Suppressor macrophage treated with lipopolysaccharide for 4 hours (primary cell): ENCODE data around the gene PRKCE.
"Not testable (repeated sequence)": the region's sequence is repeated elsewhere in the genome, so short reads cannot be mapped to it uniquely, and the experiment has no call there.

Source experiments
- DNase-seq: peaks from one replicate; pipeline ENCODE4 v3.0.0-alpha.2; 2020

PRKCE gene

DNA sequence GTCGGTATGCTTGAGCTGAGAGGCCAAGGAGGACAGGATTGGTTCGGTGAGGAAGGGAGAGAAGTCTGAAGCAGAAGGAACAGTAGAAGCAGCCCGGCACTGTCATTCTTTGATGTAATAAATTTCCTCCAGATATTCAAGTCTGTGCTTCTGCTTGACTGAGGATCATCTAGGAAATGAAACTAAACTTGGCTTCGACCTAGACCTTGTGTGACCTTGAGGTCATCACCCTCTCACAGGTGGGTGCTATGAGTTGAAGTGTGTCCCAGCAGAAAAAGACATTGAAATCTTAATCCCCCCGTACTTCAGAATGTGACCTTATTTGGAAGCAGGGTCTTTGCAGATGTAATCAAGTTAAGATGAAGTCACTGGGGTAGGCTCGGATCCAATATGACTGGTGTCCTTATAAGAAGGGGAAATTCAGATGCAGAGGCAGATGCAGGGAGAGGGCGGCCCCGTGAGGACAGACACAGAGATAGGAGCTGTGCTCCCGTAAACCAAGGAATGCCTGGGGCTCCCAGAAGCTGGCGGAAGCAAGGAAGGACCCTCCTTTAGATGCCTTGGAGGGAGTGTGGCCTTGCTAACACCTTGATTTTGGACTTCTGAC is 49.0 kb downstream of the PRKCE start:
- DNase-seq, result peak; percentile 34

DNA sequence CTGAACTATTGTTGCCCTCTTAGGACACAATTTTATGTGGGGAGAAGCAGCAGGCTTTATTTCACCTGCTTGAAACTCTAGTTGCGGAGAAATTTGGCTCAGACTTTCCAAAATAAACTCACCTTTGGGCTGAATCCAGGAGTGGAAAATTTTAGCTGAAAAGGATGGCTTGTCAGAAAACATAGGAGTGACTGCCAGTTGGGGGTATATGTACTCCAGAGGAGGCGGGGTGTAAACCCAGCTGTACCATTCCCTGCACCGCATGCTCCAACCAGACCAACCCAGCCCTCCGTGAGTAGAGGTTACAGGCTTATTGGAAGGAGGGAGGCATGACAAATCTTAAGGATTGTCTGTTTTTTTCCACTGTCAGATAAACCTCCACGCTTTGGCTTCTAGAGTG is 53.8 kb downstream of the PRKCE start:
- DNase-seq, result no peak

DNA sequence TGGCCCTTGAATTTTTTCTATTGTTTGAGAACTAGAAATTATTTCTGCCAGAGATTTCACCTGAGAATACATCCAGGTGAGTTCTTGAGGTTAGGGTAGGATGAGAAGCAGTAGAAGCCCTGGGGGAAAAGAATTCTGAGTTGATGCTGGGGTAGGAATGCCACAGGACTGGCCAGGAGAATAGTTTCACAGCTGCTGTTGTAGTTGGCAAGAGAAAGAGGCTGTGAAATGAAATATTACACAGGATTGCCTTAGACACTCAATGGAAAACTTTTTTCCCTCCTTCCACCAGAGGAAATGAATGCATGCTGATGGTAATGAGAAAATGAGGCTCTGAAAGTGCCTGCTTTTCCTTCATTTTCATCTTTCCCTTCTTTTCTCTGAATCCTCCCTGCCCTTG is 54.6 kb downstream of the PRKCE start:
- DNase-seq, result no peak

DNA sequence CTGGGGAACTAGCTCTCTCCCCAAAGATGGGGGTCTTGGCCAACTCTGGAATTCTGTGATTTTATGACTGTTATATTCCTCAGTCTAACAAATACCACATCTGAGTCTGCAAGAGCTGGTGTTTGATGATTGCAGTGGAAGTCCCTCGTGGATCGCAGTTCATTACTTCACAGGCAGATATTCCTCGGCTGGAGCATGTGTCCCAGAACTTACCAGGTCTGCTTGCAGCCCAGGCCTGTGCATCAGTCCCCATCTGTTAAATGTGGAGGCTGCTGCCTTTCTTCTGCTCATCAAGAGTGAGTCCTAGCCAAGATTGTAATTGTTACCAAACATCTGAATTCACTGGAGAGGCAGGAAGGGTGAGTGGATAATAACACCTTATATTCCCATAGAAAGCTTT is 55.5 kb downstream of the PRKCE start:
- no peak for DNase-seq

DNA sequence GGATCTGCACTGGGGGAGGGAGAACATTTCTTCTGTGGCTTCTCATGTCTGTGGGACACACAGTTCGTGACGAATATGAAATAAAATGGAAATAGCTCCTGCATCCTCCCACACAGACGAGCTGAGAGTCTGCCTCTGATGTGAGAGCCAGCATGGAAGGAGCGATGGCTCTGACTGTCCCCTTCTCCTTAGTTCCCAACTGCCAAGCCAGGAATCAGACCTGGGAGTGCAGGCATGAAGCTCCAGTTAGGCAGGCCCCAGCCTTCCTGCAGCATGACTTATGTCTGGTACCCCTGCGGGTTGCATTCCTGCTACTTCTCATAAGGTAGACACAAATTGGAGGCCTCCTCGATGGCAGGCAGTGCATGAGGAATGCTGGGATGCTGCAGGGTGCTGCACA is 56.2 kb downstream of the PRKCE start:
- no peak for DNase-seq

DNA sequence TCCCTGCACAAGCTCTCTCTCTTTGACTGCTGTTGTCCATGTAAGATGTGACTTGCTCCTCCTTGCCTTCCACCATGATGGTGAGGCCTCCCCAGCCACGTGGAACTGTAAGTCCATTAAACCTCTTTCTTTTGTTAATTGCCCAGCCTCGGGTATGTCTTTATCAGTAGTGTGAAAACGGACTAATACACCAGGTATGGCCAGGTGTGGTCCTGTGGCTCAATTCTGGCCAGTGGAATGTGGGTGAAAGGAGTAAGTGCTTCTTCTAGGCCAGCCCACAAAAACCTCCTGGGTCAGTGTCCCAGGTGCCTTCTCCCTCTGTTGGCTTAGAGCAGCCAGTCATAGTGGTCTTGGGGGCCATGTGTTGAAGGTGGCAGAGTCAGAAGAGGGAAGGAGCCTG is 57.0 kb downstream of the PRKCE start:
- DNase-seq, result no peak

DNA sequence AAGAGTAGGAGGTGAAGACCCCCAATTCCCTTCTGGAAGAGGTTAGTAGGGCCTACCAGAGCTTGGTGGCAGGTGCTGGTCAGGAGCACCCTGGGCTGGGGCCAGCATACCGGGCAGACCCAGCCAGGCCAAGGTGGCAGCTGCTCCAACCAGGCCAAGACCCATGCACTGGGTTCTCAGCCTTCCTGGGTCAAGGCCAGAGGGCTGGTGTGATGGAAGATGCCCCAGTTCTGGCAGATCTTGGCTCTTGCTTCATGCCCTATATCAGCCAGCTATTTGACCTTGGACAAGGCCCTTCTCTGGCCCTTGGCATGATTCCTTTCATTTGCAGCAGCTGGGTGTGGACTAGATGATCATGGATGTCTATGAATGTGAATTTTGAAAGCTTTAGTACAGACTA is 57.7 kb downstream of the PRKCE start:
- no peak for DNase-seq

DNA sequence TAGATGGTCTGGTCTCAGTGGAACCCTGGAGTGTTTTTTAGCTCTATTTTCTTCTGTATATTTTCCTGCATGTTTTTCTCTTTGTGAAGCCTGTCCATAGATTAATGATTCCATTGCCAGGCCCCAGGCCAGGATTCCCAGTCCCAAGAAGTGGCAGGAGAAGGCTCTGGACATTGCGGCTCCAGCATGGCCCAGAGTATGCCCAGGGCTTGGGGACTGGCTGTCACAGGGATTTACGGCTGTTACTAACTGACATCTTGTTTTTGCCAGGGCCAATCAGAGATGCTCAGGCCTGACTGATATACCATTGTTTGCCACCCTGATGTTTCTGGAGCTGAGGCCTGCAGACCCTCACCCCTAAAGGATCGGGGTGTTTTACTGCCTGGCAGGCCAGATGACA is 59.0 kb downstream of the PRKCE start:
- DNase-seq, result no peak

DNA sequence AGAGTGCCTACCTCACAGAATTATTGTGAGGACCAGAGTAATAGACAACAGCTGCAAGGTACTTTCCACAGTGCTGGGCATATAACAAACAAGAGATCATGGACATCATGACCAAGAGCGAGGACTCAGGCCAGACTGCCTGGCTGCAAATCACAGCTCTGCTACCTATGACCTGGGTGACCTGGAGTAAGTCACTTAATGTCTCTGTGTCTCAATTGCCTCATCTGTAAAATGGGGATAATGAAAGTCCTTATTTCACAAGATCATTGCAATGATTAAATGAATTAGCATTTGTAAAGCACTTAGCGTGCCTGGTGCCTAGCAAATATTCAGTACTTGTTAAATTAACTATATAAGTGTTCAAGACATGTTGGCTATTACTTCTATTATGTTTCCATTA is 59.7 kb downstream of the PRKCE start:
- DNase-seq, result no peak

DNA sequence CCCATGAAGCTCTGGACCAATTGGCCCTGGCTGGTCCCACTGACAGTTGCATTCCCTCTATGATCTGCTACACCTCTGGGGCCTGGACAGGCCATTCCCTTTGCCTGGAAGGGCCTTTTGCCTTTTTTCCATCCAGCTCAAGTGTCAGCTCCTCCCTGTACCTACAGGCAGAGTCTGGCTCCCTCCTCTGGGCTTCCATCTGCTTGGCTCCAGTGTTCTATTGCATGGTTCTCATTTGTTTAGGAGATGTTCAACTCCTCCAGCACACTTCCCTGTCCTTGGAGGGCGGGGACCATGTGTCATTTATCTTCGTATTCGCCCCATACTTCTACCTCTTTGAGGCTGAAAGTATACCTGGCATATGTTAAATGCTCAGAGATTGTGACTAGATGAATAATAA is 61.1 kb downstream of the PRKCE start:
- DNase-seq, result no peak

DNA sequence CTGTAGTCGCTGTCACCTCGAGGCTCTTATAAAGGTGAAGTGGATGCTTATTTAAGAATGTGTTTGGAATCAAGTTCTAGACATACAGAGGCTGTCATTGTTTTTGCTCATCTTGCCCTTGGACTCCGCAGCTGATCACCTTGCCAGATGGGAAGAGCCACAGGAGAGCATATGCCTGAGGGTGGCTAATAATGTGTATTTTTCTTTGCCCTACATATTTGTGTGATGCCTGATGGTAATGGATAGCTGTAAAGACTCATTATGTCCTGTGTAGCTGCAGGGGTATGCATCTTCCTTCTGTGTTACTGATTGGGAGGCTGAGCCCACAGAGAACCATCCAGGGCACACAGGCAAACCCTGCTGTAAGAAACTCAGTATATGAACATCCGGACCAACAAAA is 61.7 kb downstream of the PRKCE start:
- no peak for DNase-seq

DNA sequence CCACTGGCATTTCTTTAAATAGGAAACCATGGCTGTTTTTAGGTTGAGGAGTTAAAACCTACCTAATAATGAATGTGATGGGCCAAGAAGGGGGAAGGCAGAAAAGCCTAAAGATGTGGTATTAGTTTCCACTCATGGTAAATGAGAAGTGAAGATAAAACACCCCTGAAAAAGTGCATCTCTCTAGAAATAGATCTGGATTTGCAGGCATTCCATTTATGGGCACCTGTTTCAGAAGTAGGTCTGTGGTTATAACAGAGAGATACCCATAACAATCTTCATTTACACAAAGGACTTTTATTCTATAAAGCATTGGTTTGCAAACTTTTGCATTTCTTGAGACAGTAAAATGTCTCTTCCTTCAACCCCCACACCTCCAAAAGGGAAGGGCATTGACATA is 62.1 kb downstream of the PRKCE start:
- DNase-seq, result no peak

DNA sequence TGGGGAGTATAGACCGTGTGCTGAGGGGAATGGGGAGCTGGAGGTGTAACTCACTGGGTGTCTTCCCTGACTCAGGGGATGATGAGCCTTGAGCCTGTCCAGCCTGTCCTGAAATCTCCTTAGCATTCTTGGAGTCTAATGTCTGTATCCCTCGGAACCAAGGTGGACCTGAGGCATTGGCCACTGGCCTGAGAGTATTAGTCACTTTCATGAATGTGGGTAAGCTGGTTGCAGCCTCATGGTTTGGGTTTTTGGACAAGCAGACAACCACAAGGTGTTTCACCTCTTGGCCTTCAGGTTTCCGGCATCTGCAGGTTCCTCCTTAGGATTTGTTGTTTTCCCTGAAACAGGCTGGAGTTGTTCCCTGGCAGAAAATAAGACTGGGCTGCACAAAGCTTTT is 63.2 kb downstream of the PRKCE start:
- no peak for DNase-seq

DNA sequence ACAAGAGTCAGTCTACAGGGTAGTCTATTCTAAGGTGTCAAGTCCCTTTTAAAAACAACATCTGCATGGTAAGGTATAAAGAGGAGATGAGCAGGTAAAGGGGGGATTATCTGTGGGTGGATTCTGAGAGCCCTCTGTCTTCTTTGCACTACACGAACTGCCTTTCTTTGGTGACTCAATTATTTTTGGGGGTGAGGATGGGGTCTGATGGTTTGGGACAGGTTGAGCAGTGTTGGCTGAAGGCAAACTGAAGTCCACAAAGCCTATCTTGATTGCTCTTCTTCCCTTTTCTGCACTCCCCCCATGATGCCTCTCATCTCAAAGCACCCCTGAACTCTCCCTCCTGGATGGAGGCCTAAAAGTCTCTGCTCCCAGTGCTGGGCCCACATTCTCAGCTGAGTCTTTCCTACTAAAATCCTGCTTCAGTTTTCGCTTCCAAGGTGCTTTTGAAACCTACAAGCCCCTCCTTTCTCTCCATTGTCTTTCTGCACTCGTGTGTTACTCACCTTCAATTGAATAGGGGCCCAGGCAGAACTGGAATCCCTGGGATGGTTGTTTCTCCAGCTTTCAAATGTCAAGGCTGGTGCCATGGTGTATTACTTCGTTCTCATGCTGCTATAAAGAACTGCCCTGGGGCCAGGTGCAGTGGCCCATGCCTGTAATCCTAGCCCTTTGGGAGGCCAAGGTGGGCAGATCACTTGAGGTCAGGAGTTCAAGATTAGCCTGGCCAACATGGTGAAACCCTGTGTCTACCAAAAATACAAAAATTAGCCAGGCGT is 64.3 kb downstream of the PRKCE start:
- no peak for DNase-seq

DNA sequence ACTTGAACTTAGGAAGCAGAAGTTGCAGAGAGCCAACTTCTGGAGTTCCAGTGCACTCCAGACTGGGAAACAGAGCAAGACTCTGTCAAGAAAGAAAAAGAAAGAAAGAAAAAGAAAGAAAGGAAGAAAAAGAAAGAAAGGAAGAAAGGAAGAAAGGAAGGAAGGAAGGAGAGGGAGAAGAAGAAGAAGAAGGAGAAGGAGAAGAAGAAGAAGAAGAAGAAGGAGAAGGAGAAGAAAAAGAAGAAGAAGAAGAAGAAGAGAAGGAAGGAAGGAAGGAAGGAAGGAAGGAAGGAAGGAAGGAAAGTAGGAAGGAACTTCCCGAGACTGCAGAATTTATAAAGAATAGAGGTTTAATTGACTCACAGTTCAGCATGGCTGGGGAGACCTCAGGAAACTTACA is 65.0 kb downstream of the PRKCE start:
- DNase-seq, result not testable (repeated sequence)

DNA sequence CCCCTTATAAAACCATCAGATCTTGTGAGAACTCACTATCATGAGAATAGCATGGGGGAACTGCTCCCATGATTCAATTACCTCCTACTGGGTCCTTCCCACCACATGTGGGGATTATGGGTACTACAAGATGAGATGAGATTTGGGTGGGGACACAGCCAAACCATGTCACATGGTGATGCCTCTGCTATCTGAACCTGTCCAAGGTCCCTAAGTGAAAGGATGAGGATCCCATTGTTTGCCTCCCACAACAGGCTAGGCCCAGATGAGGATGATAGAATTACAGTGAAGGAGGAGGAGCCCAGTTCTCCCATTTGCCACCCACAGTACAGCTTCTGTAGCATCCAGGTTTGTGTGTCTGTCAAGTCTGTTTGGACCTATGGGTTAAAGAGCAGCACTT is 65.4 kb downstream of the PRKCE start:
- no peak for DNase-seq

DNA sequence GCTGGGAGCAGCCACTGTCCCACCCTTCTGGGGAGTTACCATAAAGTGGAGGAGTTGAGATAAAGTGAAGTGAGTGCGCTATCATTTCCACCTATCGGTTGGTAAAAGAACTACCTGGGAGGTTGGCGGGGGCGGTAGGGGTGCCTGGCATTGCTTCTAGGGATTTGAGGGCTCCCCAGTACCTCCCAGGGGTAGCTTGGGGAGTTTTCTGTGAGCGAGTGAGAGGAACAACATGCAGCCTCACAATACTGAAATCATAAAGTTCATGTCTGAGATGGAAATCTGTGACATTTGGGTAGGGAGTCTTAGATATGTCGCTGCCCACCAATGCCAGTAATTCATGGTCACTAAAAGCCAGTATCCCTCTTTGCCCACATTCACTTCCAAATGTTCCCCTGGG is 68.7 kb downstream of the PRKCE start:
- no peak for DNase-seq

DNA sequence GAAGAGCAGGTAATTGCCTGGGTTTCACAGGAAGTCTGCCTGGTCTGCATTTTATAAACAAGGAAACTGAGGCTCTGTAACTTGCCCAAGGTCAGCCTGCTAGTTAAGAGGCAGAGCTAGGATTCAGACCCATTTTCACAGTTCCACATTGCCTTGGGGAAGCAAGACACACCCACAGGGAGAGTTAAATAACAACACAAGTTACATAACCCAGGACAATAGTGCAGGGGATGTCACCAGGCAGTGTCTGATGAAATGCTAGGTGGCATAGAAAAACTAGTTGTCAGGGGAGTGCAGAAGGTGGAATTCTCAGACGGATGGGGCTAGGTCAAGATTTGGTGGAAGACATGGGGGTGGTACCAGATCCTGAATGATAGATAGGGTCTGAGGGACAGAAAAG is 69.7 kb downstream of the PRKCE start:
- DNase-seq, result peak; percentile 38

DNA sequence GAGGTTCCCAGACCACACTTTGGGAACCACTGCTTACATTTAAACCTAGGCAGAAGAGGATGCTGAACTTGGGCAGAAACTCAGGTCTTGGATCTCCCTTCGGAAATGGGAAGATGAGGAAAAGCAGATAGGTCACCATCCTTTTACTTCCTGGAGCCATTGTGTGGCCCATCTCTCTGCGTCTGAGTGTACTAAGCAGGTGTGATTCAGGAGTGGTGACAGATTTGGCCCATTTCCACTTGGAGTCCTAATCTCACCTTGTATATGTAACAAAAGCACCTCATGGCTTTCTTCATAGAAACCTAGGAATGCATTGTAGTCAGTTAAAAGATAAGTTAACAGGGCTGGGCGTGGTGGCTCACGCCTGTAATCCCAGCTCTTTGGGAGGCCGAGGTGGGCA is 71.0 kb downstream of the PRKCE start:
- no peak for DNase-seq

DNA sequence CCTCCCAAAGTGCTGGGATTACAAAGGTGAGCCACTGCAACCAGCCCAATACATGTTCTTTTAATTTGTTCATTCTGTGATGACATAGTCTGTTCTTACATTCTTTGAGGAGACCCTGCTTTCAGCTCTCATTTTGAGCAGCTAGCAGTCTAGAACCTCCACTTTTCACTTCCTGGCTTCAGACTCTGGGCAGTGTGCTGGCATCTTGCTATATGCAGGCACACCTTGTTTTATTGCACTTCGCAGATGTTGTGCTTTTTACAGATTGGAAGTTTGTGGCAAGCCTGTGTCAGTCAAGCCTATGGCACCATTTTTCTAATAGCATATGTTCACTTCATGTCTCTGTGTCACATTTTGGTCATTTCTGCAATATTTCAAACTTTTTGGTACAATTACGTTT is 72.4 kb downstream of the PRKCE start:
- DNase-seq, result no peak

DNA sequence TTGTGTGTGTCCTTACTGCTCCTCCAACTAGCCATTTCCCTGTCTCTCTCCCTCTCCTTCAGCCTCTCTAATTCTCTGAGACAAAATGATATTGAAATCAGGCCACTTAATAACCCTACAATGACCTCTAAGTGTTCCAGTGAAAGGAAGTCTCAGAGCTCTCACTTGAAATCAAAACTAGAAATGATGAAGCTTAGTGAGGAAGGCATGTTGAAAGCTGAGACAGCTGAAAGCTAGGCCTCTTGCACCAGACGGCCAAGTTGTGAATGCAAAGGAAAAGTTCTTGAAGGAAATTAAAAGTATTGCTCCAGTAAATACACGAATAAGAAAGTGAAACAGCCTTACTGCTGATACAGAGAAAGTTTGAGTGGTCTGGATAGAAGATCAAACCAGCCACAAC is 72.9 kb downstream of the PRKCE start:
- peak; percentile 79 for DNase-seq

DNA sequence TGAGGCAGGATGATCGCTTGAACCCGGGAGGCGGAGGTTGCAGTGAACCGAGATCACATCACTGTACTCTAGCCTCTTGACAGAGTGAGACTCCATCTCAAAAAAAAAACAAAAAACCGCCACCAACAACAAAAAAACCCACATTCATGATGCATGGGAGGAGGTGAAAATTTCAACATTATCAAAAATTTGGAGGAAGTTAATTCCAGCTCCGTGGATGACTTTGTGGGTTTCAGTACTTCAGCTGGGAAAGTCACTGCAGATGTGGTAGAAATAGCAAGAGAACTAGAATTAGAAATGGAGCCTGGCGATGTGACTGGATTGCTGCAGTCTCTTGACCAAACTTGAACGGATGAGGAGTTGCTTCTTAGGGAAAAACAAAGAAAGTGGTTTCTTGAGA is 74.3 kb downstream of the PRKCE start:
- peak; percentile 72 for DNase-seq

DNA sequence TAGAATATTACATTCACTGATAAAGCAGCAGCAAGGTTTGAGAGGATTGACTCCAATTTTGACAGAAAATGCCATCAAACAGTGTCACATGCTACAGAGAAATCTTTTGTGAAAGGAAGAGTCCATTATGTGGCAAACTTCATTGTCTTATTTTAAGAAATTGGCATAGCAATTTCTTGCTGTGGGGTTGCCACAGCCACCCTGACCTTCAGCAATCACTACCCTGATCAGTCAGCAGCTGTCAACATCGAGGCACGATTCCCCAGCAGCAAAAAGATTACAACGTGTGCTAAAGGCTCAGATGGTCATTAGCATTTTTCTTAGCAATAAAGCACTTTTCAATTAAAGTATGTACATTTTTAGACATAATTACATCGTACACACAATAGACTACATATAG is 74.7 kb downstream of the PRKCE start:
- DNase-seq, result peak; percentile 51

DNA sequence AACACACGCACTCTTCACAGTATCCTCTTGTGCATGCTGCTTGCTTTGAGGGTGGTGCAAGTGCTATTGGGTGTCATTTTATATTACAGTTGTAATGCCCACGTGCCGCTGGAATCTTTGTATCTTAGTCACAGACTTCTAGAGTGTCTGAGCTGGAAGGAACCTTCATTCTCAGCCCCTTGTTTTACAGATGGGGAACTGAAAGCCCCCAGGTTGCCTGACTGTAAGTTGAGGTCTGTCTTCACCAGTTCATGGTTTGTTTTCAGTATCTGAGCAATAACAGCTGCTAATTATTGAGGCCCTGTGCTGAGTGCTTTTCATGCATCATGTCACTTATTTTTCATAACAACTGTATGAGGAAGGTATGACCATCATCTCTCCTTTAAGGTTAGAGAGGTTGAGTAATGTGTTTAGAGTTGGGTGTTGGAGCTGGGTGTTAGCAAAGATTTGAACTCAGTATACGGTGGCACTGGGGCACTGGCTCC is 77.0 kb downstream of the PRKCE start:
- peak; percentile 62 for DNase-seq
